ENCODE data around the gene FOXN3. TPM values are rescaled to one million over a fixed set of nuclear protein-coding genes. Genes with fewer than 3 reads are reported as not detected.
"Not testable (repeated sequence)": the region's sequence is repeated elsewhere in the genome, so short reads cannot be mapped to it uniquely, and the experiment has no call there.

FOXN3 gene
- total and polyA plus RNA-seq, 2 experiments from 2014 or later = 98.9 to 167 TPM

GRCh38 chr14:89158104-89158503 lies 258.9 kb downstream of the FOXN3 start:
- ATAC-seq (peak; percentile 57), DNase-seq (ENCODE audit: low spot score) (peak; percentile 46)
- H3K4me3 ChIP-seq; H4K20me1 ChIP-seq (replicated peaks; ENCODE audit: insufficient read depth); H3K27ac ChIP-seq (ENCODE audit: low read depth); H2AFZ ChIP-seq; H3K36me3 ChIP-seq (ENCODE audit: insufficient read depth); H3K9me2 ChIP-seq (ENCODE audit: insufficient read depth); H3K4me2 ChIP-seq; H3K4me3 Mint-ChIP-seq; H3K9me3 Mint-ChIP-seq; H3K27me3 ChIP-seq (ENCODE audit: insufficient read depth); H3F3A ChIP-seq (replicated peaks; ENCODE audit: low read depth); H3K27ac Mint-ChIP-seq; H3K79me2 ChIP-seq (replicated peaks; ENCODE audit: insufficient read depth): not testable (repeated sequence)
- H3K4me1 ChIP-seq (ENCODE audit: insufficient read depth) = peaks cover 22% of the 10 kb centered on the region
- Mint-ChIP-seq H3K4me1 (peaks cover 24% of the 10 kb centered on the region), H3K27me3 (ENCODE audit: insufficient read depth, low read depth, poor library complexity) (peaks cover 15% of the 10 kb centered on the region), H3K36me3 (ENCODE audit: low read depth) (peaks cover 54% of the 10 kb centered on the region)
- peak in 1 of 2 experiments; percentile 20; a peak in 1 of 4 replicates for TF ChIP-seq CTCF (conservative IDR thresholded peaks at IDR 0.05; ENCODE audit: low read depth in 2 of 2)

- H4K20me1 ChIP-seq (replicated peaks; ENCODE audit: insufficient read depth) = peaks cover 3% of the 10 kb centered on the region
- H3K9me2 ChIP-seq (ENCODE audit: insufficient read depth) = 0 out of 2 replicates have a peak, but pooled peaks cover 2% of the 10 kb centered on the region
- peaks cover 4% of the 10 kb centered on the region; the same call in 1 of the 2 replicates for H3K36me3 ChIP-seq (ENCODE audit: insufficient read depth)
- TF ChIP-seq CTCF (conservative IDR thresholded peaks at IDR 0.05; ENCODE audit: low read depth in 2 of 2) = no peak
- 0 out of 2 replicates have a peak, but pooled peaks have one; percentile 28 for TF ChIP-seq POLR2AphosphoS5 (IDR thresholded peaks at IDR 0.05; ENCODE audit: low read depth)
- H3K27me3 Mint-ChIP-seq (ENCODE audit: insufficient read depth, low read depth, poor library complexity) = peaks cover 4% of the 10 kb centered on the region
- peaks cover 34% of the 10 kb centered on the region for H3K36me3 Mint-ChIP-seq (ENCODE audit: low read depth)
- no peaks in the 10 kb centered on the region for H3K79me2 ChIP-seq (replicated peaks; ENCODE audit: insufficient read depth)
- H2AFZ ChIP-seq = no peak overlapping the region
- peaks cover 21% of the 10 kb centered on the region for H3K4me1 Mint-ChIP-seq
- H3K4me3 ChIP-seq = no peak overlapping the region
- H3K27ac Mint-ChIP-seq = no peak overlapping the region
- H3K4me3 Mint-ChIP-seq = no peak overlapping the region
- H3K27ac ChIP-seq (ENCODE audit: low read depth) = no peak overlapping the region
- H3K9me3 Mint-ChIP-seq = no peaks in the 10 kb centered on the region
- no peak for ATAC-seq
- no peaks in the 10 kb centered on the region for H3K27me3 ChIP-seq (ENCODE audit: insufficient read depth)
- no peaks in the 10 kb centered on the region for H3F3A ChIP-seq (replicated peaks; ENCODE audit: low read depth)
- peaks cover 22% of the 10 kb centered on the region for H3K4me1 ChIP-seq (ENCODE audit: insufficient read depth)
- no peak overlapping the region for H3K4me2 ChIP-seq
- DNase-seq (ENCODE audit: low spot score) = no peak
Observed at GRCh38 chr14:89155491-89155890, 261.5 kb downstream of the FOXN3 start.

- H3K9me3 Mint-ChIP-seq; H3K4me3 Mint-ChIP-seq; H3K36me3 ChIP-seq (ENCODE audit: insufficient read depth); H3K27ac ChIP-seq (ENCODE audit: low read depth); H3K27ac Mint-ChIP-seq; H3K27me3 Mint-ChIP-seq (ENCODE audit: insufficient read depth, low read depth, poor library complexity); H4K20me1 ChIP-seq (replicated peaks; ENCODE audit: insufficient read depth); H3F3A ChIP-seq (replicated peaks; ENCODE audit: low read depth); H3K4me1 ChIP-seq (ENCODE audit: insufficient read depth); H3K4me1 Mint-ChIP-seq; ATAC-seq; H2AFZ ChIP-seq; DNase-seq (ENCODE audit: low spot score); H3K4me2 ChIP-seq; H3K4me3 ChIP-seq; H3K27me3 ChIP-seq (ENCODE audit: insufficient read depth); H3K79me2 ChIP-seq (replicated peaks; ENCODE audit: insufficient read depth); H3K9me2 ChIP-seq (ENCODE audit: insufficient read depth): not testable (repeated sequence)
- H3K36me3 Mint-ChIP-seq (ENCODE audit: low read depth) = peaks cover 20% of the 10 kb centered on the region; the same call in 2 of the 3 replicates
Observed at GRCh38 chr14:89151693-89152092, 265.3 kb downstream of the FOXN3 start.

Data from GM23338 (cell line).